VCaP (cell line): Measurements from ENCODE around the gene NEK2.
A peak's percentile ranks its signal among the peaks of the same experiment; 100 is the strongest.
"Not testable (repeated sequence)": the region's sequence is repeated elsewhere in the genome, so short reads cannot be mapped to it uniquely, and the experiment has no call there.

Experiments used
- H3K27ac ChIP-seq: fragments of 450-650 bp; 2 replicates; pipeline ENCODE4 v1.5.1; 2017
- CTCF ChIP-seq: fragments of 450-650 bp; conservative IDR thresholded peaks from 2 replicates; pipeline ENCODE4 v1.5.1; 2017; ENCODE audit warnings: mild to moderate bottlenecking, moderate library complexity

NEK2 gene

GRCh38 chr1:211675230-211676105 lies at the start of gene NEK2:
Gene NEK2, minus strand, starts transcription at chr1:211675621. Its CDS starts 142 bp downstream, at chr1:211675479.
- peak within 1 kb of the TSS; percentile 44; the same call in 1 of the 2 replicates for H3K27ac ChIP-seq
- TF ChIP-seq CTCF = no peak

DNA sequence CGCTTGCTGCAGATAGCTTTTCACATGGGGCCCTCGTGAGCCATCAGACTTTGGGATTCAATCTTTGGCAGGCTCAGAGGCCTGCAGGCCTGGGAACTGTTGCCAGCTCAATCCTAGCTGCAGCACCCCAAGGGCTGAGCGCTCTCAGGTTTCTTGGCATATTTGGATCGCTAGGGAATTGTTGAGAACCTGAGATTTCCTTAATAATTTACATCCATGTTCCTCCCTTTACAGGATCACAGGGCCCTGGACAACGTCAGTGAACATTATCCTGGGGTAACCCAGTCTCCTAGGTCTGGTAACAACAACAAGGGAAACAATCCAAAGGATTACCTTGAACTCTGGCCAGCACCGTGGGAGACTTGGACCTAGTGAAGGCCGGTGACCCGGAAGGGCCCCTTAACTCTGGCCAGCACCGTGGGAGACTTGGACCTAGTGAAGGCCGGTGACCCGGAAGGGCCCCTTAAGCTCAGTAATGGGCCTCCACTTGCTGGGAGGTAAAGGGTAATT lies 49.3 kb upstream of the NEK2 start:
- no peak for TF ChIP-seq CTCF
- H3K27ac ChIP-seq = no peak overlapping the region

DNA sequence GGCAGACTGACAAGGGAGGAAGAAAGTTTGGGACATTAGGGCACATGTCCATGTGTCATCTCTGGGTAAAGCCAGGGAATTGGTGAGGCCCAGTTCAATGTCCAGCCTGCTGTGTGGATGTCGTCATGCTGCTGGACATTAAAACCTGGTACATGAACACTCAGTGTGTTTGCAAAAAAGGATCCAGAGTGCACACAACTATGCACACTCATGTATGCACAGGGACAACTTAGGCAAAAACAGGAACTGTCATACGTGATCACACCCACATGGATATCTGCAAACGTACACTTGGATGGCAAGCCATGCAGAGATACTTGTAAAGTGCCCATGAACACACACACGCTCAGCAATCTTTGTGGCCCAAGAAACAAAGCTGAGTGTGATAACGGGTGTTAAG lies 47.9 kb upstream of the NEK2 start:
- no peak for TF ChIP-seq CTCF
- no peak overlapping the region for H3K27ac ChIP-seq

GRCh38 chr1:211722277-211723175 lies 47.1 kb upstream of the NEK2 start:
- H3K27ac ChIP-seq = no peak overlapping the region
- TF ChIP-seq CTCF = no peak

- not testable (repeated sequence) for H3K27ac ChIP-seq
Observed at GRCh38 chr1:211716555-211716954, 41.1 kb upstream of the NEK2 start.

GRCh38 chr1:211715971-211716370 lies 40.5 kb upstream of the NEK2 start:
- H3K27ac ChIP-seq = no peak overlapping the region
- no peak for TF ChIP-seq CTCF

GRCh38 chr1:211714154-211714553 lies 38.7 kb upstream of the NEK2 start:
- no peak for TF ChIP-seq CTCF
- no peak overlapping the region for H3K27ac ChIP-seq
